AG10803 (cell line): ENCODE data around the gene DBNDD1.
"Not testable (repeated sequence)": the region's sequence is repeated elsewhere in the genome, so short reads cannot be mapped to it uniquely, and the experiment has no call there.

Experiments used
- DNase-seq: peaks from one replicate; pipeline ENCODE4 v3.0.0; 2010; ENCODE audit warnings: low read depth
- H3K4me3 ChIP-seq: 2 replicates; pipeline ENCODE4 v1.5.1; 2011; ENCODE audit warnings: mild to moderate bottlenecking, low read length, control low read depth
- TF ChIP-seq, protein P1 (sequence below): conservative IDR thresholded peaks from 2 replicates; pipeline ENCODE4 v1.5.1; 2011; ENCODE audit warnings: mild to moderate bottlenecking, low read length, control low read depth, inconsistent platforms

DBNDD1 gene

DNA sequence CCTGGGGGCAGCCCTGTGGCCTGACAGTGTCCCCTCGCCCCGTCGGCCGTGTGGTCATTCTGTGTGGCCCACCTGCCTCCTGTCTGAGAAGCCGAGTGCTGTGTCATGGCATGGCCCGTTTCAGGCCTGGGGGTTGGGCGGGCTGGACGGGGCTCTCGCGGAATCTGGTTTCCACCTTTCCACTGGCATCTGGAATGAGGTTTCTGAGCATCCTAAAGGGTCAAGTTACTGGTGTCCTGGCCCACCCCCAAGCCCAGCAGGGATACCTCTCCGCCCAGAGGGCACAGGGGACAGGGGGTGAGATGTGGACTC, 7.8 kb downstream of the DBNDD1 start:
- no peak overlapping the region for H3K4me3 ChIP-seq
- DNase-seq, result no peak
- TF ChIP-seq, protein P1, sequence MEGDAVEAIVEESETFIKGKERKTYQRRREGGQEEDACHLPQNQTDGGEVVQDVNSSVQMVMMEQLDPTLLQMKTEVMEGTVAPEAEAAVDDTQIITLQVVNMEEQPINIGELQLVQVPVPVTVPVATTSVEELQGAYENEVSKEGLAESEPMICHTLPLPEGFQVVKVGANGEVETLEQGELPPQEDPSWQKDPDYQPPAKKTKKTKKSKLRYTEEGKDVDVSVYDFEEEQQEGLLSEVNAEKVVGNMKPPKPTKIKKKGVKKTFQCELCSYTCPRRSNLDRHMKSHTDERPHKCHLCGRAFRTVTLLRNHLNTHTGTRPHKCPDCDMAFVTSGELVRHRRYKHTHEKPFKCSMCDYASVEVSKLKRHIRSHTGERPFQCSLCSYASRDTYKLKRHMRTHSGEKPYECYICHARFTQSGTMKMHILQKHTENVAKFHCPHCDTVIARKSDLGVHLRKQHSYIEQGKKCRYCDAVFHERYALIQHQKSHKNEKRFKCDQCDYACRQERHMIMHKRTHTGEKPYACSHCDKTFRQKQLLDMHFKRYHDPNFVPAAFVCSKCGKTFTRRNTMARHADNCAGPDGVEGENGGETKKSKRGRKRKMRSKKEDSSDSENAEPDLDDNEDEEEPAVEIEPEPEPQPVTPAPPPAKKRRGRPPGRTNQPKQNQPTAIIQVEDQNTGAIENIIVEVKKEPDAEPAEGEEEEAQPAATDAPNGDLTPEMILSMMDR, result no peak

DNA sequence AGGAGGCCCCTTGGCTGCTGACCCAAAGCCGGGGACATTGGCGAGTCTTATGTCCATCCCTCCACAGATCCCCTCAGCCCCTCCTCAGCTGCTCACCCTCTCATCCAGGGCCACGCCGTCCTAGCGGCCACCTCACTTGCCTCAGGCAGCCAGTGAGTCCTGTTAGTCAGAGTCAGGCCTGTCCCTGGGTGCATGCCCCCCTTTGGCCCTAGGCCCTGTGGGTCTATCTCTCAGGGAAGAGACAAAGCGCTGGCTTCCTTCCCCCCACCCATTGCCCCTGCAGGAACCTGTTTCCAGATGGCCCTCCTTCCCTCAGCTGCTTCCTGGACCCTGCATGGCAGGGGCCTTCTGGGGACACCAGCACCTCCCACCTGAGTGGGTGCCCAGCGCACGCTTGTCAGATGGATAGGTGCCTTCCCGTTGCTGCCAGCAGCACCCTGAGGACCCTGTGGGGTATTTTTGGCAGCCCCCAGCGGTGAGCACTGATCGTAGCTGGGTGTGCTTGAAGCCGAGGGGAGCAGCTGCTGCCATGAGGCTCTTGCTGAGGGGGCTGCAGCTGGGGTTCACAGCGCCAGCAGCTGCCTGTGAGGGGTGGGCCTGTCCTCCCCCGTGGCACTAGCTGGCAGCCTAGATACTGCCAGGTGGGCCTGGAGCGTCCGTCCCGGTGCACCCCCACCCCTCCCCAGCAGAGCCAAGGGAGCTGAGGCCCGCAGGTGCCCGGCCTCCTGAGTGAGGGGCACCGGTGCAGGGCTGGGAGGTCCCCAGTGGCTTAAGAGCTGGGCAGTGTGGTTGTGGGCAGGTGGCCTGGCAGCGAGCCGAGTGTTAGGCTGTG, 8.4 kb downstream of the DBNDD1 start:
- no peak overlapping the region for H3K4me3 ChIP-seq
- TF ChIP-seq, protein P1, result no peak
- DNase-seq, result no peak

DNA sequence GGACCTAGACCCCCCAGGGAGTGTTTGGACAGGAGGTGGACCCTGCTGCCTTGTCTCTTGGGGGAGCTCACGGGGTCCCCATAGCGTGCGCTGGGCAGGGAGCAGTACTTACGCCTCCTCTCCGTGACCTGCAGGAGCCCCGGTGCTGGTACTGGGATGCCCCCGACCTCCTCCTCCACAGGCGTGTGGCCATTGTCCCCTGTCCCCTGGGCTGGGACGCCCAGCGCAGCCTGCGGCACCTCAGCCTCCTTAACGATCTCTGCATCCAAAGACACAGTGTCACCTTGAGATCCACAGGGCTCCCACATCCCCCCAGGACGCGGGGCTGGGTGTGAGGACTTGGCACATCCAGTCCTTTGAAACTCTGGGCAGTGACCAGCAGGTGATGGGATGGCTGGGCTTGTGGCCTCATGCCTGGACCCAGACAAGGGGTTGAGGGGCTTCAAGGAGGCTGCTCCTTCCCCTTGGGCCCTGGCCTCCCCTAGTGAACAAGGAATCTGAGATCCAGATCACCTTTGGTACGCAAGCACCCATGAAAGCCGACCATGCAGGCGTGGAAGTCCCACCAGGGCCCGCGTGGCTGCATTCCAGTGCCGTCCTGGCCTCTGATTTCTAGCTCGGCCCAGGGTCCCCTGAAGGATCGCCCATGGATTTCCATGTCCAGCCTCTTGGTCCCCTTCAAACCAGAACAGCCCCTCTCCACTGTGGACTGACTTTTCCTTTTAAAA, 9.9 kb downstream of the DBNDD1 start:
- H3K4me3 ChIP-seq, result no peak overlapping the region
- TF ChIP-seq, protein P1, result no peak
- no peak for DNase-seq

DNA sequence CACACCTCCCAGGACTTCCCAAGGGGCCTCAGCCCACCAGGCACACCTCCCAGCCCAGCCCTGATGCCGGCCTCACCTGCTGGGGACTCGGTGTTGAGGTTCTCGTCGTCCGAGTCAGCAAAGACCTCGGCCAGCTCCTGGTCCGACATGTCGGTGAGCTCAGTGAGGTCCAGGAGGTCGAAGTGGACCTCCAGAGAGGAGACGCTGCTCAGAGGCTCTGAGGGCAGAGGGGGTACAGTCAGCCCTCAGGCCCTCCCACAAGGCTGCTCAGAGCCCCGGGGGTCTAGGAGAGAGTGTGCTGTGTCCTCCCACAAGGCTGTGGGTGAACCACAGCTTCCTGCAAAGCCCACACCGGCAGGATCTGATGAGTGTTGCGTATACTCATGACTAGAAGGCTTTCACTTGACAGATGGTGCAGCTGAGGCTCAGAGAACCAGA, 10.5 kb downstream of the DBNDD1 start:
- H3K4me3 ChIP-seq, result no peak overlapping the region
- DNase-seq, result no peak
- TF ChIP-seq, protein P1, result no peak

DNA sequence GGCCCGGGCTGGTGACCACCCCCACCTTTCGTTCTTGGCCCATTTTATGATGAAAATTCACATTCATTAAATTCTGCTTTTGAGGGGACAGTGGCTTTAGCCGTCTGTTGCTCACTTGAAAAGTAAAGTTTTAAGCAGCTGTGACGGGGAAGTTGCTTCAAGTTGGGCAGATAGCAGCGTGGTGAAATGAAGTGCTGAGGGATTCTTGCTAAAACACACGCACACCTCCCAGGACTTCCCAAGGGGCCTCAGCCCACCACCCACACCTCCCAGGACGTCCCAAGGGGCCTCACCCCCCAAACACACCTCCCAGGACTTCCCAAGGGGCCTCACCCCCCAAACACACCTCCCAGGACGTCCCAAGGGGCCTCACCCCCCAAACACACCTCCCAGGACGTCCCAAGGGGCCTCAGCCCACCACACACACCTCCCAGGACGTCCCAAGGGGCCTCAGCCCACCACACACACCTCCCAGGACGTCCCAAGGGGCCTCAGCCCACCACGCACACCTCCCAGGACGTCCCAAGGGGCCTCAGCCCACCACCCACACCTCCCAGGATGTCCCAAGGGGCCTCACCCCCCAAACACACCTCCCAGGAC, 11.5 kb downstream of the DBNDD1 start:
- DNase-seq, H3K4me3 ChIP-seq: not testable (repeated sequence)

DNA sequence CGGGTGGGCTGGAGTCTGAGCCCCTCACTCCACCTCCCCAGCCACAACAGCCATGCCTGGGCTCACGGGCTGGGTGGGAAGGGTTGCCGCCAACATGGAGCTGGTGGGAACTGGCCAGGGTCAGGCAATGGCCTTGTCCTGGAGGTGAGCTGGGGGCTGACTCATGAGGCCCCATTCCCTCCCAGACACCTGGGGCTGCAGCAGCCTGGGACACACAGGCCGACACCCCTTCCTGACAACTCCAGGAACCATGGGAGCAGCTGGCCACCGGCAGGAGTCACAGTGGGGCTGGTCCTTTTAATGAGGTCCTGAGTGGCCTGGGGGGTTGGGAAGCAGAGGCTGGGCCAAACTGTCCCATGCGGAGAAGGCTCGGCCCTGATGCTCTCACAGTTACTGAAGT, 12.2 kb downstream of the DBNDD1 start:
- TF ChIP-seq, protein P1, result no peak
- H3K4me3 ChIP-seq, result no peak overlapping the region
- DNase-seq, result no peak

DNA sequence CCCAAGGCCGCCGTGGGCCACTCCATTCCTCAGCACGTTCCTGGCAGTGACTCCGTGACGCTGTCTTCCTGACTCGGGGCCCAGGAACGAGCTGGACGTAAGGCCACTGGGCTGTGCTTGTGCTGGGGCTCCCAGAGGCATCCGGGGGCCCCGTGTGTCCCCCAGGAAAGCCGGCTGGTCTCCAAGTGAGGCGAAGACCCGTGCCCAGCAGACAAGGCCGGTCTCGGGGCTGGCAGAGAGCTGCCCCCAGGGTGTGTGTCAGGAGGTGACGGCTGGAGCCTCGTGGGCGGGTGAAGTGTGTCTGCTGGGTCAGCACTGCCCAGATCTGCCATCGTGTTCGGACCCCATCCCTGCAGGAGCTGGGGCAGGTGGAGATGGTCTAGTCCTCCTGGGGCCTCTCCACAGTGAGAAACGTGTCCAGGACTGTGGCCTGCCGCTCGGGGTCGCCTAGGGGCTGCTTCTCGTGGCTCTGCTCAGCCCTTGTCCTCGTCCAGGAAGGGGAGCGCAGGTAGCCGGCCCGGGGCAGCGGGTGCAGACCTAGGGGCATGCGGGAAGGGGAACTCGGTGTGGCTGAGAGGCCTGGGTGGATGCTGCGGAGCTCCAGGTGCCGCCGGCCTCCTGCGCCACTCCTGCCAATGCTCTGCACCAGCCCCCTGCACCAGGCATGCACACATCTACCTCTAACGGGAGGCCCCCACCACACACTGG, 13.1 kb downstream of the DBNDD1 start:
- no peak for DNase-seq
- TF ChIP-seq, protein P1, result no peak
- H3K4me3 ChIP-seq, result no peak overlapping the region
